ENCODE results near the gene ELFN1.
A peak's percentile ranks its signal among the peaks of the same experiment; 100 is the strongest.

ELFN1 gene

GRCh38 chr7:1669954-1670893, at the start of gene ELFN1:
TSS of gene ELFN1 (plus strand) at chr7:1670277. CDS start at chr7:1744597, 74,320 bp downstream.
- peak; percentile 61 to 62 for DNase-seq (ENCODE audit: low read depth in 2 of 2)

- DNase-seq (ENCODE audit: low read depth in 2 of 2), result no peak
Measured at GRCh38 chr7:1620835-1621234, 49.2 kb upstream of the ELFN1 start.

- DNase-seq (ENCODE audit: low read depth in 2 of 2), result no peak
Measured at GRCh38 chr7:1621718-1622117, 48.4 kb upstream of the ELFN1 start.

- no peak for DNase-seq (ENCODE audit: low read depth in 2 of 2)
Measured at GRCh38 chr7:1622441-1622840, 47.6 kb upstream of the ELFN1 start.

- DNase-seq (ENCODE audit: low read depth in 2 of 2), result no peak
Measured at GRCh38 chr7:1623810-1624209, 46.3 kb upstream of the ELFN1 start.

GRCh38 chr7:1624999-1625927, 44.8 kb upstream of the ELFN1 start:
- no peak for DNase-seq (ENCODE audit: low read depth in 2 of 2)

- no peak for DNase-seq (ENCODE audit: low read depth in 2 of 2)
Measured at GRCh38 chr7:1626769-1627168, 43.3 kb upstream of the ELFN1 start.

- DNase-seq (ENCODE audit: low read depth in 2 of 2), result no peak
Measured at GRCh38 chr7:1630700-1631336, 39.3 kb upstream of the ELFN1 start.

GRCh38 chr7:1631678-1632077, 38.4 kb upstream of the ELFN1 start:
- no peak for DNase-seq (ENCODE audit: low read depth in 2 of 2)

- no peak for DNase-seq (ENCODE audit: low read depth in 2 of 2)
Measured at GRCh38 chr7:1632506-1632905, 37.6 kb upstream of the ELFN1 start.

- no peak for DNase-seq (ENCODE audit: low read depth in 2 of 2)
Measured at GRCh38 chr7:1632916-1633785, 36.9 kb upstream of the ELFN1 start.

- no peak for DNase-seq (ENCODE audit: low read depth in 2 of 2)
Measured at GRCh38 chr7:1635401-1635800, 34.7 kb upstream of the ELFN1 start.

GRCh38 chr7:1637155-1637554, 32.9 kb upstream of the ELFN1 start:
- no peak for DNase-seq (ENCODE audit: low read depth in 2 of 2)

- DNase-seq (ENCODE audit: low read depth in 2 of 2), result no peak
Measured at GRCh38 chr7:1638215-1638661, 31.8 kb upstream of the ELFN1 start.

GRCh38 chr7:1639071-1639470, 31.0 kb upstream of the ELFN1 start:
- no peak for DNase-seq (ENCODE audit: low read depth in 2 of 2)

- no peak for DNase-seq (ENCODE audit: low read depth in 2 of 2)
Measured at GRCh38 chr7:1639532-1640175, 30.4 kb upstream of the ELFN1 start.

- DNase-seq (ENCODE audit: low read depth in 2 of 2), result no peak
Measured at GRCh38 chr7:1640376-1641172, 29.5 kb upstream of the ELFN1 start.

- no peak for DNase-seq (ENCODE audit: low read depth in 2 of 2)
Measured at GRCh38 chr7:1641173-1641572, 28.9 kb upstream of the ELFN1 start.

- DNase-seq (ENCODE audit: low read depth in 2 of 2), result no peak
Measured at GRCh38 chr7:1641661-1642260, 28.3 kb upstream of the ELFN1 start.

All from fibroblast of skin of left quadriceps (primary cell).